HPDE6-E6E7 (cell line): ENCODE results near the gene SH2D3C.

Experiments
- DNase-seq: peaks from one replicate; pipeline ENCODE4 v3.0.0; 2011; ENCODE audit warnings: missing footprints; ENCODE audit errors: extremely low spot score

The SH2D3C gene

GRCh38 chr9:127722055-127722745 lies 56.3 kb downstream of the SH2D3C start:
- DNase-seq = no peak

- no peak for DNase-seq
Measured at GRCh38 chr9:127721391-127721821, 57.1 kb downstream of the SH2D3C start.

- DNase-seq = no peak
Measured at GRCh38 chr9:127720865-127721227, 57.6 kb downstream of the SH2D3C start.

GRCh38 chr9:127720031-127720864 lies 58.2 kb downstream of the SH2D3C start:
- DNase-seq = no peak

- DNase-seq = no peak
Measured at GRCh38 chr9:127717766-127718165, 60.7 kb downstream of the SH2D3C start.

GRCh38 chr9:127716412-127716811 lies 62.1 kb downstream of the SH2D3C start:
- DNase-seq = no peak

DNA sequence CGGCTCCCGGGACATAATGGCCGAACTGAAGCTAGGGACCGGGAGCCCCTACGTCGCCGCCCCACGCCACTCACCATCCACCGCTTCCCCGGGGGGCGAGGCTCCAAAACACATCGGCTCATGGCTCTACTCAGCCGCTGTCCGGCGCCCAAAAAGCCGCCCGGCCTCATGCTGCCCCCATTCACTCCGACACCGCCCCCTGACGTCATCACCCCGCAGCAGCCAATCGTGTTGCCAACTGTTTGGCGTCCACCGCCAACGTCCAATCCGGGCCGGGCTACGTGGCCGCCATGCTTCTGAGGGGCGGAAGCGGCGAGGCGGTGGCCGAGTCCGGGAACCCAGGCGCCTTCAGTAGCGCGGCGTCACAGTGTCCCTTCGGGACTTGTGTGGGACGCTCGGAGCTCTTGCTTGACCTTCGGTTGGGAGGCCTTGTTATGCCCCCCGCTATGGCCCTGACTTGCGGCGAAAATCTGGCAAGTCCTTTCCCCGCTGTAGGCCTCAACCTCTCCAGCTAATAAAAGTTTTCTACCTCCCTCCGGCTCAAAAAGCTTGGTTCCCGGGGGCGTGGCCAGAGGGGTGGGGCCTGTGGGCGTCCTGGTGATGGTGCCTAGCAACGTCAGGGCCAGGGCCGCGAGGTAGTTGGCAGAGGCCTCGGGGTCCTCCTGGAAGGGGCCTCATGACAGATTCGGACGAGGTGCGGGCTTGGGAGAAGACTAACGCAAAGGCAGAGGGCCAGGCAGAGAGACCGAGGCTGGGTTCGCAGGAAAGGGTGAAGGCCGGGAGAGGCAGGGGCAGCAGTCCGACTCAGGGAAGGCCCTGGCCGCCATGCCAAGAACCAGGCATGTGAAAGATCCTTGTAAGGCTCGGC lies 62.8 kb downstream of the SH2D3C start, which contains the start of the genes PTRH1 and TTC16:
Gene PTRH1, minus strand, starts transcription at position 194 of the 868 bp plus-strand sequence. Its CDS starts 24 bp downstream, at position 170.
Gene TTC16, plus strand, starts transcription at position 610 of the 868 bp plus-strand sequence. Its CDS starts 67 bp downstream, at position 677.
- peak; percentile 96 for DNase-seq

DNA sequence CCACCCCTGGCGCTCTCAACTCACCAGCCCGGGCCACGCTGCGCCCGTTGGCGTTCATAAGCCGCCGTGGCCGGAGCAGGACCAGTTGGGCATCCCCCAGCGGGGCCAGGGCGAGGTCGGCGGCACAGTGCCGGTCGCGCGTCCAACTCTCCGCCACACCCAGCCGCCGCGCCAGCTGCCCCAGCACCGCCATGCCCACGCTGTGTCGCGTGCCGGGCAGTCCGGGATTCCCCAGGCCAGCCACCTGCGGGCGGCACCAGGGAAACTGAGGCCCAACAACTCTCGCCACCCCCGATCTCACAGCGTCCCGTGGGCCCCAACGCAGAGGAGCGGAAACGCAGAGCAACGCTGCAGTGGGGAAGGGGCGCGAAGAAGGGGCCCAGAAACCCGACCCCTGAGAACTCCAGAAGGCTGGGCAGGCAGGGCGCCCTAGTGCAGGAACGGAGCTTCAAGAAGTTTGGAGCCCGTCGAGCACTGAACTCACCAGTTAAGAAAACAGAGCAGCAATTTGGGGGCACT lies 63.5 kb downstream of the SH2D3C start:
- no peak for DNase-seq

GRCh38 chr9:127714020-127714750 lies 64.3 kb downstream of the SH2D3C start:
- no peak for DNase-seq

DNA sequence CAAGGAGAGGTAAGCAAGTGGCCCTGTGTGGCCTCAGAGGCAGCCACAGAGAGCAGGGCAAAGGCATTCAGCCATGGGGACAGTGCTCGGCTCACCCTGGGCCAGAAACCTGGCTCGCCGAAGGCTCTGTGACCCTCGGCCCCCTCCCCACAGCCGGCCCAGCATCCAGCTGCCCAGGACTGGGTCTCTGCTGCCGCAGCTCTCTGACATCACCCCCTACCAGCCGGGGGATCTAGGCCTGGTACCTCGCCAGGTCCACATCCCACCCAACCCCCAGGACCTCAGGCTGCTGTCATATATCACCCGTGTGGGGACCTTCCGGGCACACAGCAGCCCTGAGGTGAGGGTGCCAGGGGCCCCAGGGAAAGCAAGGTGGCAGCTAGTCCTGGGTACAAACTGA lies 65.6 kb downstream of the SH2D3C start:
- DNase-seq = no peak

- DNase-seq = no peak
Measured at GRCh38 chr9:127712371-127712770, 66.1 kb downstream of the SH2D3C start.

GRCh38 chr9:127711831-127712274 lies 66.6 kb downstream of the SH2D3C start:
- no peak for DNase-seq

GRCh38 chr9:127711226-127711701 lies 67.2 kb downstream of the SH2D3C start:
- DNase-seq = no peak

DNA sequence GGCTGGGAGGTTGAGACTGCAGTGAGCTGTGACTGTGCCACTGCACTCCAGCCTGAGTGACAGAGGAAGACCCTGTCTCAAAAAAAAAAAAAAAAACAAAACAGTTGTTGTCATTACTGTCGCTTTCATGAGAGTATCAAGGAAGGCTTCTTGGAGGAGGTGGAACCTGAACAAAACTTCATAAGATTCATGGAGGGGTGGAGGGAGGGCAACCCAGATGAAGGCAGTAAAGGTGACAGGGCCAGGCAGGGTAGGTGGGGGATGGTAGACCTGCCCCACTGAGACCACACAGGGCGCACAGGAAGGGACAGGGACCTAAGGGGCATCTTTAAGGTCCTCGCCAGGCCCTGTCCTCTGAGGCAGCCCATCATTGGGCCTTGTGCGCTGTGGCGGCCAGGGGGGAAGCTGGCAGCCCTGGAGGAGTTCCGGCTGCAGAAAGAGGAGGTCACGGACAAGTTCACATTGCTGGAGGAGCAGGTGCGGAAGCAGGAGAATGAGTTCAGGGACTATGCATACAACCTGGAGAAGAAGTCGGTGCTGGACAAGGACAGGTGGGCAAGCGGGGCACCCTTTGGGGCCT lies 68.2 kb downstream of the SH2D3C start:
- no peak for DNase-seq

DNA sequence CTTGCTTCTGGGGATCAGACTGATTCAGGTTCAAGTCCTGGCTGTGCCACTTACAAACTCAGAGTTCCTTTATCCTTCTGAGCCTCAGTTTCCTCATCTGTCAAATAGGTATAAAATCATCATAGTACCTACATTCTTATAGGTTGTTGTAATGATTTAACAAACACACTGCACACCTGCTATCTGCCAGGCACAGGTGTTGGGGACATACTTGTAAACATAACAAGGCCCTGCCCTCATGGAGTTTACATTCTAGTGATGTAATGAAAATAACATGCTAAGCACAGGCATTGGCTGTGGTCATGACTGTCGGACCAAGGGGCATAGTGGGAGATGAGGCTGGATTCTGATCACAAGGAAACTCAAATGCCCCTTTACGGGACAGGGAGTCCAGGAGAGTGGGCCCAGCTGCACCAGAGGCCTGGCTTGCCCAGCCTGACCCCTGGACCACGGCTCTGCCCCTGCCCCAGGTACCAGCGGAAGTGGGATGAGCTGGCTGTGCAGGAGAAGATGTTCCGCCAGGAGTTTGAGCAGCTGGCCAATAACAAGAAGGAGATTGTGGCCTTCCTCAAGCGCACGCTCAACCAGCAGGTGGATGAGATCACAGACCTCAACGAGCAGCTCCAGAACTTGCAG lies 69.4 kb downstream of the SH2D3C start:
- DNase-seq = no peak

DNA sequence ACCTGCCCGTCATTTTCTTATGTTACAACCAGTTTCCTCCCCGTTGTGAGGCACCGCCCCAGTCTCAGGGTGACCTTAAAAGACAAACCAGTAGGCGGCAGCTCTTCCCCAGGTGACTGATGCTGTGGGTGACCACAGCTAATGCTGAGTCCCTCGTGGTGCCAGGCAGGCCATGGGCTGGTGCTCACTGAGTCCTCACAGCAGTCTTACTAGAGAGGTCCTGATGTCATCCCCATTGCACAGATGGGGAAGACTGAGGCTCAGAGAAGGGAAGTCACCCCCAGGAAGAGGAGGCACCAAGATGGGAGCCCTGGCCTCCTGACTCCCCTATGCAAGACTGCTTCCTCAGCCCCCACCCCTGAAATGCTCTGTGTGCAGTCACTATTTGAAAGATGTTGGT lies 70.7 kb downstream of the SH2D3C start:
- no peak for DNase-seq

GRCh38 chr9:127706836-127707241 lies 71.6 kb downstream of the SH2D3C start, which contains the start of gene CFAP157:
TSS of gene CFAP157 (plus strand) at chr9:127706988. CDS start at chr9:127707032, 44 bp downstream.
- no peak for DNase-seq

GRCh38 chr9:127705577-127706379 lies 72.7 kb downstream of the SH2D3C start:
- DNase-seq = no peak
